Activated naive CD4-positive, alpha-beta T cell treated with anti-CD3 and anti-CD28 coated beads, Interleukin-2, amount 50 U/mL, for 24 hours (primary cell): ENCODE results near the gene PDSS2.
"Not testable (repeated sequence)": the region's sequence is repeated elsewhere in the genome, so short reads cannot be mapped to it uniquely, and the experiment has no call there.

Source experiments
- H3K27ac Mint-ChIP-seq: one replicate; pipeline ENCODE4 v1.8.0; 2021; ENCODE audit warnings: mild to moderate bottlenecking, mixed read lengths
- H3K27me3 Mint-ChIP-seq: one replicate; pipeline ENCODE4 v1.8.0; 2021; ENCODE audit warnings: mixed read lengths
- H3K36me3 Mint-ChIP-seq: one replicate; pipeline ENCODE4 v1.8.0; 2021; ENCODE audit warnings: mixed read lengths
- H3K4me1 Mint-ChIP-seq: one replicate; pipeline ENCODE4 v1.8.0; 2021; ENCODE audit warnings: mixed read lengths
- H3K4me3 Mint-ChIP-seq: one replicate; pipeline ENCODE4 v1.8.0; 2021; ENCODE audit warnings: mild to moderate bottlenecking, mixed read lengths
- H3K9me3 Mint-ChIP-seq: one replicate; pipeline ENCODE4 v1.8.0; 2021; ENCODE audit warnings: mixed read lengths

The PDSS2 gene

DNA sequence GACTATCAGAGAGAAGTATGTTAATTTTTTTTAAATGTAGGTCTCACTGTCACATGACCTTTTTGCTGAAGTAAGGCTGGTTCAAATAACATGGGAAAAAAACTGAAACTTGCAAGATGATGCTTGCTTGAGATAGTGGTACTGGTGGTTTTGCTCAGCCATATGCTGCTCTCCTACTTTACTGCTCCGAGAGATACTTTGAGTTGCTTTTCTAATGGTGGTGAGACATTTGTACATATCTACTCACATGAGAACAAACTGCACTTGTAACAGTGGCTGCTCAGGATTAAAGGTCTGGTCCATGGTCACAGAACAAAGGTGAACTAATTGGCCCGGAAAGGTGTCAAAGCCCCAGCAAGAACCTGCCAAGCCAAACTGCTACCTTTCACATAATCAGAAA, 237.8 kb downstream of the PDSS2 start:
- H3K36me3 Mint-ChIP-seq, result peaks cover 8% of the 10 kb centered on the region
- H3K9me3 Mint-ChIP-seq, result no peaks in the 10 kb centered on the region
- no peaks in the 10 kb centered on the region for H3K4me1 Mint-ChIP-seq
- no peaks in the 10 kb centered on the region for H3K27me3 Mint-ChIP-seq
- no peak overlapping the region for H3K27ac Mint-ChIP-seq
- no peak overlapping the region for H3K4me3 Mint-ChIP-seq

GRCh38 chr6:107219851-107220250, 239.5 kb downstream of the PDSS2 start:
- Mint-ChIP-seq H3K36me3 (peaks cover 7% of the 10 kb centered on the region), H3K9me3 (no peaks in the 10 kb centered on the region), H3K4me3 (no peak overlapping the region), H3K4me1 (no peaks in the 10 kb centered on the region), H3K27me3 (no peaks in the 10 kb centered on the region), H3K27ac (no peak overlapping the region)

GRCh38 chr6:107218142-107218541, 241.2 kb downstream of the PDSS2 start:
- Mint-ChIP-seq H3K27ac (no peak overlapping the region), H3K27me3 (no peaks in the 10 kb centered on the region), H3K9me3 (no peaks in the 10 kb centered on the region), H3K4me3 (no peak overlapping the region), H3K36me3 (peaks cover 7% of the 10 kb centered on the region), H3K4me1 (no peaks in the 10 kb centered on the region)

- H3K9me3 Mint-ChIP-seq, result no peaks in the 10 kb centered on the region
- H3K36me3 Mint-ChIP-seq, result peaks cover 7% of the 10 kb centered on the region
- H3K27ac Mint-ChIP-seq, result no peak overlapping the region
- H3K4me1 Mint-ChIP-seq, result no peaks in the 10 kb centered on the region
- no peak overlapping the region for H3K4me3 Mint-ChIP-seq
- H3K27me3 Mint-ChIP-seq, result no peaks in the 10 kb centered on the region
These were observed 242.1 kb downstream of the PDSS2 start for GRCh38 chr6:107217248-107217647.

GRCh38 chr6:107216197-107216933, 243.0 kb downstream of the PDSS2 start:
- Mint-ChIP-seq H3K36me3 (peaks cover 8% of the 10 kb centered on the region), H3K27ac (no peak overlapping the region), H3K4me3 (no peak overlapping the region), H3K4me1 (no peaks in the 10 kb centered on the region), H3K9me3 (no peaks in the 10 kb centered on the region), H3K27me3 (no peaks in the 10 kb centered on the region)

DNA sequence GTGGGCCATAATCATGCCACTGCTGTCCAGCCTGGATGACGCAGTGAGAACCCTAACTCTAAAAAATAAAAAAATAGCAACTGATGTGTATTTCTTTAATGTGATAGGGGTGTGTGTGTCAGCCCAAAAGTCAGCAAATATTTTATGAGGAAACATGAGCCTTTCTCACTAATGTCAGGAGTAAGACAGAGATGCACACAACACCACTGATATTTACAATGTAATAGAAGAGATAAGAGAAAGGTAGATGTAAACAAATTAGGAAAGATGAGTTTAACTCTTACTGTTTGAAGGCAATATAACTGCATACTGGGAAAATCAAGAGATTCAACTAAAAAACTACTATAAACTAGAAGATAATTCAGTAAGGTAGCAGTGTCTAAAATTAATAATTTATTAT, 244.0 kb downstream of the PDSS2 start:
- Mint-ChIP-seq H3K36me3 (peaks cover 8% of the 10 kb centered on the region), H3K9me3 (no peaks in the 10 kb centered on the region), H3K27ac (no peak overlapping the region), H3K27me3 (no peaks in the 10 kb centered on the region), H3K4me1 (no peaks in the 10 kb centered on the region), H3K4me3 (no peak overlapping the region)

DNA sequence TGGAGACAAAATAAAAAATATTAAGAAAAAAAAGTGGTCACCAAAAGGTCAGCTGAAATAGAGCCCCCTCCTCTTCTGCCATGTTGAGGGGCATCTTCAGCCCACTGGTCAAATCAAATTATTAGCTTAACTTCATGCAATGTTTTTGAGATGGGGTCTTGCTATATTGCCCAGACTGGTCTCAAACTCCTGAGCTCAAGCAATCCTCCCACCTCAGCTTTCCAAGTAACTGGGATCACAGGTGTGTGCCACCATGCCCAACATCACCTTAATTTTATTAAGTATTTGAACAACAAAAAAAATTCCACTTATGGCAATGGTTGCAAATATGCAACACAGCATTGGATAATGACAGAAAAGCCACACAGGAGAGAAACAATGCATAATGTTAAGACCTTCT, 244.7 kb downstream of the PDSS2 start:
- Mint-ChIP-seq H3K27me3 (no peaks in the 10 kb centered on the region), H3K4me3 (no peak overlapping the region), H3K4me1 (no peaks in the 10 kb centered on the region), H3K36me3 (peaks cover 9% of the 10 kb centered on the region), H3K9me3 (no peaks in the 10 kb centered on the region), H3K27ac (no peak overlapping the region)

DNA sequence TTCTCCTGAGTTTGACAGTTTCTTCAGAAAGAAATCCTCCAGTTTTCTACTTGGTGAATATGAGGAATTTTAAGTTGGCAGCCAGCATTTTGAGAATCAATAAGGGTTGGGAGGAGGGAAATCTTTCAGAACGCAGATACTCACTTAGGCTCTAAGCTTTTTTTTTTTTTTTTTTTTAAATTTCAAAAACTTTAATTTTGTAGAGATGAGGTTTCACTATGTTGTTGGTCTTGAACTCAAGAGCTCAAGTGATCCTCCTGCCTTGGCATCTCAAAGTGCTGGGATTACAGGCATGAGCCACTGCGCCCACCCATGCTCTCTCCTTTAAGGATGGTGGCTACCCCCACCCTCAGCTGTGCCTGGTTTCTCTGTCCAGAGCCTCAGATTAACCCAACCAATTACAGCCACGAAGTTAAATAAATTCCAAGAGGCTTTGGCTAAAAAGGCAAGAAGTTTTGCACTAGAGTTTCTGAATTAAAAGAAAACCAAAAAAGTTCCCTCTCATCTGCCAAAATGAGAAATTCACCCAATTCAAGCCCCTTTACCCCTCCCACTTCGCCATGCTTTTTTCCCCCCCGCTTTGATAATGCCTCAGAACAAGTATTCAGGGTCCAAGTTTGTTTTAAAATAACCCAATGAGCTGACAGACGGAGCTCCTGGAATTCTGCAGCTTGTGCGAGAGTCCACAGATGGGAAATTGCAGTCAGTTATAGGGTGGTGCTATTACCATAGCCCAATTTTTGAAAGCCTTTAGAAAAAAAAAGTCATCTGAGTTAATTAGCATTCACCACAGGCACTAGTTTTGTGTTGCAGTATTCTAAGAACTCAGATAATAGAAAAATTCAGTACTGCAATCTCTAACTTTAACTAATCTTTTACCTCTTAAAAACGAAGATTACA, 249.7 kb downstream of the PDSS2 start:
- H3K4me1 Mint-ChIP-seq, result no peaks in the 10 kb centered on the region
- H3K9me3 Mint-ChIP-seq, result peaks cover 5% of the 10 kb centered on the region
- no peak overlapping the region for H3K4me3 Mint-ChIP-seq
- H3K36me3 Mint-ChIP-seq, result peaks cover 14% of the 10 kb centered on the region
- H3K27ac Mint-ChIP-seq, result no peak overlapping the region
- H3K27me3 Mint-ChIP-seq, result no peaks in the 10 kb centered on the region

- H3K4me3 Mint-ChIP-seq, result no peak overlapping the region
- no peak overlapping the region for H3K27ac Mint-ChIP-seq
- no peaks in the 10 kb centered on the region for H3K4me1 Mint-ChIP-seq
- H3K27me3 Mint-ChIP-seq, result no peaks in the 10 kb centered on the region
- H3K36me3 Mint-ChIP-seq, result peaks cover 21% of the 10 kb centered on the region
- peaks cover 11% of the 10 kb centered on the region for H3K9me3 Mint-ChIP-seq
These were observed 252.0 kb downstream of the PDSS2 start for GRCh38 chr6:107207251-107207873.

- Mint-ChIP-seq H3K9me3 (peaks cover 11% of the 10 kb centered on the region), H3K36me3 (peaks cover 19% of the 10 kb centered on the region), H3K4me3 (no peak overlapping the region), H3K27me3 (no peaks in the 10 kb centered on the region), H3K4me1 (no peaks in the 10 kb centered on the region), H3K27ac (no peak overlapping the region)
These were observed 254.0 kb downstream of the PDSS2 start for GRCh38 chr6:107205058-107205998.

GRCh38 chr6:107202876-107203468, 256.4 kb downstream of the PDSS2 start:
- H3K27me3 Mint-ChIP-seq, result no peaks in the 10 kb centered on the region
- peaks cover 18% of the 10 kb centered on the region for H3K36me3 Mint-ChIP-seq
- no peak overlapping the region for H3K27ac Mint-ChIP-seq
- H3K4me3 Mint-ChIP-seq, result no peak overlapping the region
- H3K4me1 Mint-ChIP-seq, result no peaks in the 10 kb centered on the region
- H3K9me3 Mint-ChIP-seq, result peaks cover 11% of the 10 kb centered on the region

DNA sequence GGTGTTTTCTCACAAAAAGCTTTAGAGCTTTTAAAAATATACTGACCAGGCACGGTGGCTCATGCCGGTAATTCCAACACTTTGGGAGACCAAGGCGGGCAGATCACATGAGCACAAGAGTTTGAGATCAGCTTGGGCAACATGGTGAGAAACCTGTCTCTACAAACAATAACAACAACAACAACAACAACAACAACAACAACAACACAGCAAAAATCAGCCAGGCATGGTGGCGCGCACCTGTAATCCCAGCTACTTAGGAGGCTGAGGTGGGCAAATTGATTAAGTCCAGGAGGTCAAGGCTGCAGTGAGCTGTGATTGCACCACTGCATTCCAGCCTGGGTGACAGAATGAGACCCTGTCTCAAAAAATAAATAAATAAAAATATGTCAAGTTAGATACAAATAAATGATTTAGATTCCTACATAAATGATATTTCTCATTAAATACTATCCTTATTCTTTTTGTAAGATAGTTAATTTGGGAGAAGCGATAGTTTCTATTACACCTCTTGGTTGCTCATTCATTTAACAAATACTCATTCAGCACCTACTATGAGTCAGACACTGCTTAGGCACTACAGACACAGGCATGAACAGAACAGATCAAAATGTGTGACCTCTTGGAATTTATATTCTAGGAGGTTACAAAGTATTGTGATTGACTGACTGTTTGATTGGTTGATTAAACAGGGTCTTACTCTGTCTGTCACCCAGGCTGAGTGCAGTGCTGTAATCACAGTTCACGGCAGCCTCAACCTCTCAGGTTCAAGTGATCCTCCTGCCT, 260.5 kb downstream of the PDSS2 start:
- Mint-ChIP-seq H3K27ac (no peak overlapping the region), H3K4me3 (no peak overlapping the region), H3K4me1 (no peaks in the 10 kb centered on the region), H3K27me3 (no peaks in the 10 kb centered on the region), H3K9me3 (no peaks in the 10 kb centered on the region), H3K36me3 (peaks cover 9% of the 10 kb centered on the region)

GRCh38 chr6:107196152-107196551, 263.2 kb downstream of the PDSS2 start:
- H3K27ac Mint-ChIP-seq, result no peak overlapping the region
- H3K36me3 Mint-ChIP-seq, result peaks cover 8% of the 10 kb centered on the region
- H3K9me3 Mint-ChIP-seq, result no peaks in the 10 kb centered on the region
- H3K27me3 Mint-ChIP-seq, result no peaks in the 10 kb centered on the region
- no peak overlapping the region for H3K4me3 Mint-ChIP-seq
- H3K4me1 Mint-ChIP-seq, result no peaks in the 10 kb centered on the region

DNA sequence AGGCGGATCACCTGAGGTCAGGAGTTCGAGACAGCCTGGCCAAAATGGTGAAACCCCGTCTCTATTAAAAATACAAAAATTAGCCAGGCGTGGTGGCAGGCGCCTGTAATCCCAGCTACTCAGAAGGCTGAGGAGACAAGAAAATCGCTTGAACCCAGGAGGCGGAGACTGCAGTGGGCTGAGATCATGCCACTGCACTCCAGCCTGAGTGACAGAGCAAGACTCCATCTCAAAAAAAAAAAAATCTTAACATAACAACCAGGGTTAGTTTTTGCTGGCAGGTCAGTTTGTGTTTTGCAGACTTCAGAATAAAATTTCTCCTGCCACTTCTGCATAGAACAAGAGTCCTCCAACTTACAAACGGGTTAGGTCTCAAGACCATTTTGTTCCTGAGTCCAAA, 264.6 kb downstream of the PDSS2 start:
- not testable (repeated sequence) for H3K9me3 Mint-ChIP-seq, H3K4me1 Mint-ChIP-seq, H3K4me3 Mint-ChIP-seq, H3K27ac Mint-ChIP-seq, H3K27me3 Mint-ChIP-seq
- peaks cover 14% of the 10 kb centered on the region for H3K36me3 Mint-ChIP-seq
